HCT116 (cell line): ENCODE measurements around the gene UGT1A6. TPM values are rescaled to one million over a fixed set of nuclear protein-coding genes. Genes with fewer than 3 reads are reported as not detected.

Source experiments
- ATAC-seq: fragments of 200-7000 bp; cut with Tn5 transposase; 2 replicates; pipeline ENCODE4 v1.9.1; 2020; ENCODE audit warnings: mild to moderate bottlenecking, moderate library complexity
- BruUV-seq: library from RNA; stranded (reverse); fragments of 400-500 nt; replicated peaks from 2 replicates; lab custom pipeline; 2021; lab: Mats Ljungman, UMichigan
- CTCF ChIA-PET: fragments of 300-600 bp; sonication (Branson Sonifier 250); formaldehyde crosslinking; loops from one replicate; lab custom pipeline; 2021; ENCODE audit warnings: antibody characterized with exemption; lab: Charles Lee
- POLR2A ChIA-PET: fragments of 300-600, 350-600 bp; sonication (Branson Sonifier 250); formaldehyde crosslinking; loops from one replicate; lab custom pipeline; 2021; ENCODE audit warnings: antibody characterized with exemption; lab: Charles Lee
- RAD21 ChIA-PET, 2 experiments: fragments of 300-600 bp; sonication (Branson Sonifier 250); formaldehyde crosslinking; loops; one replicate each; lab custom pipeline; 2023; ENCODE audit warnings: low total read pairs in 2 of 2; ENCODE audit not compliant: uncharacterized antibody in 2 of 2, unreplicated experiment in 2 of 2, low non-redundant PET in 1 of 2; lab: Charles Lee
- DNase-seq: peaks from one replicate; pipeline ENCODE4 v3.0.0-alpha.2; 2010; ENCODE audit warnings: low read depth, low spot score
- H2AFZ ChIP-seq: fragments of 200-600 bp; shearing (Covaris generic), sonication (generic); 2 replicates; pipeline ENCODE4 v1.6.1; 2017; ENCODE audit warnings: low read depth, mixed run types, mixed read lengths, antibody characterized with exemption, low read length; ENCODE audit not compliant: poor library complexity, severe bottlenecking
- H3K27ac ChIP-seq: 2 replicates; pipeline ENCODE4 v1.5.1; 2012; ENCODE audit warnings: low read depth, low read length
- H3K27me3 ChIP-seq: fragments of 200-600 bp; sonication (generic); 2 replicates; pipeline ENCODE4 v1.6.1; 2016; ENCODE audit warnings: mixed run types, low read length, mixed read lengths; ENCODE audit not compliant: insufficient read depth
- H3K36me3 ChIP-seq, 2 experiments: fragments of 200-500 bp in 1 of 2; fragments of 200-600 bp in 1 of 2; sonication (Bioruptor generic) in 1 of 2; sonication (generic) in 1 of 2; 2 replicates each; pipeline versions ENCODE4 v1.5.1 to v1.6.1; 2014 to 2016; ENCODE audit warnings: low read length in 2 of 2, inconsistent platforms in 1 of 2, mixed read lengths in 1 of 2, mixed run types in 1 of 2; ENCODE audit not compliant: insufficient read depth in 2 of 2, control insufficient read depth in 1 of 2
- H3K4me1 ChIP-seq, 2 experiments: fragments of 200-600 bp in 1 of 2; sonication (generic) in 1 of 2; 2 replicates each; pipeline versions ENCODE4 v1.5.1 to v1.6.1; 2012 to 2017; ENCODE audit warnings: low read length in 2 of 2, inconsistent platforms in 1 of 2, mild to moderate bottlenecking in 1 of 2, mixed read lengths in 1 of 2, mixed run types in 1 of 2, moderate library complexity in 1 of 2; ENCODE audit not compliant: insufficient read depth in 2 of 2, control insufficient read depth in 1 of 2
- H3K4me2 ChIP-seq: fragments of 200-600 bp; sonication (generic); 2 replicates; pipeline ENCODE4 v1.6.1; 2017; ENCODE audit warnings: mixed run types, low read length, mixed read lengths
- H3K4me3 ChIP-seq, 2 experiments: fragments of 200-600 bp in 1 of 2; sonication (generic) in 1 of 2; replicated peaks in 1 of 2; 2 replicates each; pipeline ENCODE4 v1.5.1; 2011 to 2016; ENCODE audit warnings: low read length in 2 of 2, control low read depth in 1 of 2, low read depth in 1 of 2, mild to moderate bottlenecking in 1 of 2, mixed read lengths in 1 of 2, mixed run types in 1 of 2
- H3K79me2 ChIP-seq: fragments of 200-600 bp; sonication (generic); 2 replicates; pipeline ENCODE4 v1.6.1; 2017; ENCODE audit warnings: mild to moderate bottlenecking, mixed run types, low read length, moderate library complexity, mixed read lengths; ENCODE audit not compliant: insufficient read depth
- H3K9ac ChIP-seq: fragments of 200-600 bp; sonication (generic); 2 replicates; pipeline ENCODE4 v1.6.1; 2016; ENCODE audit warnings: low read length, mixed read lengths
- H3K9me2 ChIP-seq: fragments of 200-600 bp; sonication (generic), shearing (Covaris generic); 2 replicates; pipeline ENCODE4 v1.6.1; 2017; ENCODE audit warnings: mixed run types, mild to moderate bottlenecking, moderate library complexity; ENCODE audit not compliant: insufficient read depth
- H3K9me3 ChIP-seq, 2 experiments: fragments of 200-500 bp in 1 of 2; fragments of 200-600 bp in 1 of 2; sonication (Bioruptor generic) in 1 of 2; sonication (generic) in 1 of 2; 2 replicates each; pipeline ENCODE4 v1.6.1; 2014 to 2017; ENCODE audit warnings: low read length in 2 of 2, mixed read lengths in 2 of 2, inconsistent platforms in 1 of 2, low read depth in 1 of 2, mild to moderate bottlenecking in 1 of 2, mixed run types in 1 of 2, moderate library complexity in 1 of 2; ENCODE audit not compliant: control insufficient read depth in 1 of 2, insufficient read depth in 1 of 2
- H4K20me1 ChIP-seq: fragments of 200-600 bp; sonication (generic), shearing (Covaris generic); 2 replicates; pipeline ENCODE4 v1.6.1; 2017; ENCODE audit warnings: mixed run types, mild to moderate bottlenecking, moderate library complexity; ENCODE audit not compliant: insufficient read depth
- ATF3 ChIP-seq: IDR thresholded peaks from 2 replicates; pipeline ENCODE4 v1.6.1; 2012
- CBX3 ChIP-seq: IDR thresholded peaks from 2 replicates; pipeline ENCODE4 v1.6.1; 2012; ENCODE audit warnings: low read depth
- CEBPB ChIP-seq: IDR thresholded peaks from 2 replicates; pipeline ENCODE4 v1.6.1; 2012; ENCODE audit warnings: low read depth
- ELF1 ChIP-seq: IDR thresholded peaks from 2 replicates; pipeline ENCODE4 v1.6.1; 2012; ENCODE audit warnings: low read depth, borderline replicate concordance
- EZH2 ChIP-seq: fragments of 200-600 bp; sonication (generic); IDR thresholded peaks from 2 replicates; pipeline ENCODE4 v1.6.1; 2017; ENCODE audit warnings: antibody characterized with exemption, mixed run types
- EZH2phosphoT487 ChIP-seq: fragments of 200-600 bp; IDR thresholded peaks from 2 replicates; pipeline ENCODE4 v1.6.1; 2018; ENCODE audit warnings: antibody characterized with exemption, borderline replicate concordance
- SIN3A ChIP-seq: IDR thresholded peaks from 2 replicates; pipeline ENCODE4 v1.6.1; 2012; ENCODE audit warnings: low read depth
- SP1 ChIP-seq: IDR thresholded peaks from 2 replicates; pipeline ENCODE4 v1.6.1; 2012; ENCODE audit warnings: low read depth
- ZBTB33 ChIP-seq: IDR thresholded peaks from 2 replicates; pipeline ENCODE4 v1.6.1; 2011; ENCODE audit warnings: mild to moderate bottlenecking, low read length, moderate library complexity; ENCODE audit not compliant: insufficient replicate concordance; ENCODE audit errors: extremely low read depth
- intact Hi-C: fragments of 100-400 bp; cut with micrococcal nuclease; formaldehyde crosslinking; loops from 2 replicates; pipeline ENCODE4 v1.10.0; 2022
- total RNA-seq: library from RNA; stranded (reverse); gene quantifications from one replicate; pipeline ENCODE4 v1.2.1, GENCODE V29; 2021; ENCODE audit not compliant: unreplicated experiment
- TF ChIP-seq, protein P1 (sequence below), 3 experiments: fragments of 200-600 bp in 1 of 3; sonication (generic) in 1 of 3; IDR thresholded peaks in 2 of 3; conservative IDR thresholded peaks in 1 of 3; 2 replicates each; pipeline ENCODE4 v1.5.1; 2012 to 2017; ENCODE audit warnings: low read depth in 2 of 3, low read length in 2 of 3, antibody characterized with exemption in 1 of 3, borderline replicate concordance in 1 of 3, control low read depth in 1 of 3, mild to moderate bottlenecking in 1 of 3, mixed read lengths in 1 of 3, mixed run types in 1 of 3, moderate library complexity in 1 of 3; ENCODE audit not compliant: insufficient read depth in 1 of 3

UGT1A6 gene
- total RNA-seq, 1 experiment from 2014 or later = not detected

- ChIA-PET POLR2A (no interaction called here), RAD21 (no interaction called here), CTCF (interaction anchor here (1.1 kb wide), 1 partner anchor 16 kb away, joined by 3 read pairs; the partner anchor contains the start of gene UGT1A3)
- no peaks in the 10 kb centered on the region for H4K20me1 ChIP-seq
- no TSS peak for BruUV-seq
- intact Hi-C loops = no loop called here
- no peak within 1 kb of the TSS for H3K4me3 ChIP-seq
- H3K79me2 ChIP-seq = no peaks in the 10 kb centered on the region
- no peak within 1 kb of the TSS for H3K4me2 ChIP-seq
- no peak for TF ChIP-seq SP1
- TF ChIP-seq, protein P1, sequence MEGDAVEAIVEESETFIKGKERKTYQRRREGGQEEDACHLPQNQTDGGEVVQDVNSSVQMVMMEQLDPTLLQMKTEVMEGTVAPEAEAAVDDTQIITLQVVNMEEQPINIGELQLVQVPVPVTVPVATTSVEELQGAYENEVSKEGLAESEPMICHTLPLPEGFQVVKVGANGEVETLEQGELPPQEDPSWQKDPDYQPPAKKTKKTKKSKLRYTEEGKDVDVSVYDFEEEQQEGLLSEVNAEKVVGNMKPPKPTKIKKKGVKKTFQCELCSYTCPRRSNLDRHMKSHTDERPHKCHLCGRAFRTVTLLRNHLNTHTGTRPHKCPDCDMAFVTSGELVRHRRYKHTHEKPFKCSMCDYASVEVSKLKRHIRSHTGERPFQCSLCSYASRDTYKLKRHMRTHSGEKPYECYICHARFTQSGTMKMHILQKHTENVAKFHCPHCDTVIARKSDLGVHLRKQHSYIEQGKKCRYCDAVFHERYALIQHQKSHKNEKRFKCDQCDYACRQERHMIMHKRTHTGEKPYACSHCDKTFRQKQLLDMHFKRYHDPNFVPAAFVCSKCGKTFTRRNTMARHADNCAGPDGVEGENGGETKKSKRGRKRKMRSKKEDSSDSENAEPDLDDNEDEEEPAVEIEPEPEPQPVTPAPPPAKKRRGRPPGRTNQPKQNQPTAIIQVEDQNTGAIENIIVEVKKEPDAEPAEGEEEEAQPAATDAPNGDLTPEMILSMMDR (IDR thresholded peaks at IDR 0.05 in 2 of 3, conservative IDR thresholded peaks at IDR 0.05 in 1 of 3; ENCODE audit: borderline replicate concordance in 1 of 3, insufficient read depth in 1 of 3, low read depth in 2 of 3, low read length in 2 of 3) = no peak
- no peak for TF ChIP-seq ATF3
- no peak for TF ChIP-seq ZBTB33
- TF ChIP-seq CBX3 = no peak
- TF ChIP-seq ELF1 = no peak
- TF ChIP-seq EZH2phosphoT487 = no peak
- no peak for TF ChIP-seq SIN3A
- no peak for TF ChIP-seq EZH2
- TF ChIP-seq CEBPB = no peak
- H3K9me3 ChIP-seq = no peaks in the 10 kb centered on the region
- H3K27ac ChIP-seq = no peak within 1 kb of the TSS
- peak within 1 kb of the TSS; percentile 52 for H2AFZ ChIP-seq
- H3K9me2 ChIP-seq = no peaks in the 10 kb centered on the region
- no peaks in the 10 kb centered on the region for H3K36me3 ChIP-seq
- DNase-seq = no peak
- no peaks in the 10 kb centered on the region for H3K4me1 ChIP-seq
- no peak for ATAC-seq
- no peak within 1 kb of the TSS for H3K9ac ChIP-seq
- peaks cover 11% of the 10 kb centered on the region; the same call in 1 of the 2 replicates for H3K27me3 ChIP-seq
Observed at GRCh38 chr2:233712611-233713261, 20.0 kb downstream of the UGT1A6 start, which contains the start of gene UGT1A5. Gene UGT1A5 (plus strand): TSS chr2:233712907. CDS start chr2:233712992, 85 bp downstream.
